Erythroblast (primary cell): ENCODE results near the gene TMUB2.

Experiments
- GATA1 ChIP-seq: IDR thresholded peaks from 2 replicates; pipeline ENCODE4 v1.6.1; 2011; ENCODE audit warnings: low read depth, mild to moderate bottlenecking, control low read depth, low read length, moderate library complexity
- POLR2A ChIP-seq: IDR thresholded peaks from 2 replicates; pipeline ENCODE4 v1.6.1; 2011; ENCODE audit warnings: mild to moderate bottlenecking, low read length

DNA sequence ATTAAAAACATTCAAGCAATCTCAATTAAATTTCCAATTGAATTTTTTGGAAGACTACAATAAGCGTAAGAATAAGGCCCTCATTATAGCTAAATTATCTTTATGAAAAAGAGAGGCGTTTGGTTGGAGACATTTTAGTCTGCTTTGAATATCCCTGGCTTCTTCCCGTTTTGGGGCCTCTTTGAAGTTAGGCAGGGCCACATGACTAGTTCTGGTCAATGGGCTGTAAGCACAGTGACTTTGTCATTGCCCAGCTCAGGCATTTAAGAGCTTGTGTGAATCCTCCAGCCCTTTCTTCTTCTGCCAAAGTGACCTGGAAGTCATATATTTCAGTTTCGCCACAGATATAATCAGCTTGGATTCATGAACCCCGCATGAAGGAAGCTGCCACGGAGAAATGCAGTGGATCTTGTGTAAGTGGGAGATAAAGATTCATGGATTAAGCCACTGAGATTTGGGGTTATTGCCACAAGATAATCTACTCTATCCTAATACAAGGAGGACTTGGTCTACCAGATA lies 54.4 kb downstream of the TMUB2 start:
- TF ChIP-seq POLR2A (no peak), GATA1 (no peak)
